Activated naive CD8-positive, alpha-beta T cell treated with anti-CD3 and anti-CD28 coated beads for 36 hours (primary cell): Measurements from ENCODE around the gene R3HDML. TPM values are rescaled to one million over a fixed set of nuclear protein-coding genes. Genes with fewer than 3 reads are reported as not detected.
"Not testable (repeated sequence)": the region's sequence is repeated elsewhere in the genome, so short reads cannot be mapped to it uniquely, and the experiment has no call there.

Experiments
- DNase-seq: peaks from one replicate; pipeline ENCODE4 v3.0.0; 2021
- H3K27ac Mint-ChIP-seq: one replicate; pipeline ENCODE4 v1.8.0; 2022; ENCODE audit warnings: mild to moderate bottlenecking, moderate library complexity, mixed read lengths
- H3K27me3 Mint-ChIP-seq: one replicate; pipeline ENCODE4 v1.8.0; 2022; ENCODE audit warnings: mild to moderate bottlenecking, mixed read lengths
- H3K36me3 Mint-ChIP-seq: one replicate; pipeline ENCODE4 v1.8.0; 2021; ENCODE audit warnings: mild to moderate bottlenecking, mixed read lengths
- H3K4me1 Mint-ChIP-seq: one replicate; pipeline ENCODE4 v1.8.0; 2021; ENCODE audit warnings: mixed read lengths
- H3K4me3 Mint-ChIP-seq: one replicate; pipeline ENCODE4 v1.8.0; 2022; ENCODE audit warnings: mild to moderate bottlenecking, moderate library complexity, mixed read lengths
- H3K9me3 Mint-ChIP-seq: one replicate; pipeline ENCODE4 v1.8.0; 2022; ENCODE audit warnings: mixed read lengths
- total RNA-seq, 2 experiments: library from RNA; stranded (reverse); gene quantifications; one replicate each; pipeline ENCODE4 v1.2.3, GENCODE V29; 2021

R3HDML gene
- total RNA-seq, 2 experiments from 2014 or later: not detected

GRCh38 chr20:44345147-44345546 lies 8.3 kb downstream of the R3HDML start:
- Mint-ChIP-seq H3K4me1 (no peaks in the 10 kb centered on the region), H3K27me3 (no peaks in the 10 kb centered on the region), H3K36me3 (no peaks in the 10 kb centered on the region), H3K9me3 (no peaks in the 10 kb centered on the region), H3K27ac (no peak overlapping the region), H3K4me3 (no peak overlapping the region)
- DNase-seq: no peak

GRCh38 chr20:44345941-44346340 lies 9.1 kb downstream of the R3HDML start:
- not testable (repeated sequence) for H3K4me1 Mint-ChIP-seq, H3K27me3 Mint-ChIP-seq, H3K4me3 Mint-ChIP-seq, DNase-seq, H3K36me3 Mint-ChIP-seq, H3K27ac Mint-ChIP-seq, H3K9me3 Mint-ChIP-seq

GRCh38 chr20:44348168-44348659 lies 11.4 kb downstream of the R3HDML start:
- no peak overlapping the region for H3K4me3 Mint-ChIP-seq
- no peaks in the 10 kb centered on the region for H3K4me1 Mint-ChIP-seq
- no peaks in the 10 kb centered on the region for H3K27me3 Mint-ChIP-seq
- H3K27ac Mint-ChIP-seq: no peak overlapping the region
- no peaks in the 10 kb centered on the region for H3K36me3 Mint-ChIP-seq
- H3K9me3 Mint-ChIP-seq: no peaks in the 10 kb centered on the region
- DNase-seq: no peak

- Mint-ChIP-seq H3K36me3 (no peaks in the 10 kb centered on the region), H3K4me1 (no peaks in the 10 kb centered on the region), H3K4me3 (no peak overlapping the region), H3K27ac (no peak overlapping the region), H3K9me3 (no peaks in the 10 kb centered on the region), H3K27me3 (no peaks in the 10 kb centered on the region)
- no peak for DNase-seq
Observed at GRCh38 chr20:44349349-44349748, 12.5 kb downstream of the R3HDML start.

- DNase-seq: no peak
- Mint-ChIP-seq H3K27ac (no peak overlapping the region), H3K4me1 (no peaks in the 10 kb centered on the region), H3K27me3 (no peaks in the 10 kb centered on the region), H3K4me3 (no peak overlapping the region), H3K9me3 (no peaks in the 10 kb centered on the region), H3K36me3 (no peaks in the 10 kb centered on the region)
Observed at GRCh38 chr20:44350567-44350966, 13.7 kb downstream of the R3HDML start.

GRCh38 chr20:44354979-44355497 lies 18.2 kb downstream of the R3HDML start:
- Mint-ChIP-seq H3K9me3 (no peaks in the 10 kb centered on the region), H3K27ac (no peak overlapping the region), H3K4me3 (no peak overlapping the region), H3K4me1 (no peaks in the 10 kb centered on the region), H3K36me3 (no peaks in the 10 kb centered on the region), H3K27me3 (no peaks in the 10 kb centered on the region)
- no peak for DNase-seq

GRCh38 chr20:44355498-44356352 lies 18.9 kb downstream of the R3HDML start, which contains the start of gene HNF4A:
Gene HNF4A, plus strand, starts transcription at chr20:44355699. Its CDS starts 106 bp downstream, at chr20:44355805.
- DNase-seq: no peak
- H3K36me3 Mint-ChIP-seq: no peaks in the 10 kb centered on the region
- H3K27me3 Mint-ChIP-seq: no peaks in the 10 kb centered on the region
- no peaks in the 10 kb centered on the region for H3K4me1 Mint-ChIP-seq
- H3K4me3 Mint-ChIP-seq: no peak within 1 kb of the TSS
- H3K27ac Mint-ChIP-seq: peak within 1 kb of the TSS; percentile 17
- H3K9me3 Mint-ChIP-seq: no peaks in the 10 kb centered on the region

GRCh38 chr20:44356353-44356723 lies 19.5 kb downstream of the R3HDML start:
- Mint-ChIP-seq H3K36me3 (no peaks in the 10 kb centered on the region), H3K4me1 (no peaks in the 10 kb centered on the region), H3K4me3 (no peak overlapping the region), H3K27ac (peak overlapping the region; percentile 17), H3K27me3 (no peaks in the 10 kb centered on the region), H3K9me3 (no peaks in the 10 kb centered on the region)
- DNase-seq: no peak

GRCh38 chr20:44357020-44357419 lies 20.2 kb downstream of the R3HDML start:
- Mint-ChIP-seq H3K36me3 (no peaks in the 10 kb centered on the region), H3K9me3 (no peaks in the 10 kb centered on the region), H3K4me3 (no peak overlapping the region), H3K27ac (no peak overlapping the region), H3K4me1 (no peaks in the 10 kb centered on the region), H3K27me3 (no peaks in the 10 kb centered on the region)
- DNase-seq: no peak

- no peak for DNase-seq
- H3K27ac Mint-ChIP-seq: no peak overlapping the region
- H3K4me1 Mint-ChIP-seq: no peaks in the 10 kb centered on the region
- no peak overlapping the region for H3K4me3 Mint-ChIP-seq
- no peaks in the 10 kb centered on the region for H3K36me3 Mint-ChIP-seq
- H3K27me3 Mint-ChIP-seq: no peaks in the 10 kb centered on the region
- no peaks in the 10 kb centered on the region for H3K9me3 Mint-ChIP-seq
Observed at GRCh38 chr20:44357555-44358125, 20.8 kb downstream of the R3HDML start.

- no peak for DNase-seq
- H3K27ac Mint-ChIP-seq: no peak overlapping the region
- H3K4me3 Mint-ChIP-seq: no peak overlapping the region
- no peaks in the 10 kb centered on the region for H3K27me3 Mint-ChIP-seq
- H3K4me1 Mint-ChIP-seq: no peaks in the 10 kb centered on the region
- H3K9me3 Mint-ChIP-seq: no peaks in the 10 kb centered on the region
- H3K36me3 Mint-ChIP-seq: no peaks in the 10 kb centered on the region
Observed at GRCh38 chr20:44358776-44359175, 21.9 kb downstream of the R3HDML start.

GRCh38 chr20:44360221-44360620 lies 23.4 kb downstream of the R3HDML start:
- Mint-ChIP-seq H3K27me3 (no peaks in the 10 kb centered on the region), H3K9me3 (no peaks in the 10 kb centered on the region), H3K4me1 (no peaks in the 10 kb centered on the region), H3K36me3 (no peaks in the 10 kb centered on the region), H3K4me3 (no peak overlapping the region), H3K27ac (no peak overlapping the region)
- DNase-seq: no peak

- Mint-ChIP-seq H3K4me3 (no peak overlapping the region), H3K27ac (no peak overlapping the region), H3K27me3 (no peaks in the 10 kb centered on the region), H3K4me1 (no peaks in the 10 kb centered on the region), H3K36me3 (no peaks in the 10 kb centered on the region), H3K9me3 (no peaks in the 10 kb centered on the region)
- no peak for DNase-seq
Observed at GRCh38 chr20:44361021-44361420, 24.2 kb downstream of the R3HDML start.

- Mint-ChIP-seq H3K9me3 (no peaks in the 10 kb centered on the region), H3K27me3 (no peaks in the 10 kb centered on the region), H3K36me3 (no peaks in the 10 kb centered on the region), H3K27ac (no peak overlapping the region), H3K4me3 (no peak overlapping the region), H3K4me1 (no peaks in the 10 kb centered on the region)
- DNase-seq: no peak
Observed at GRCh38 chr20:44362466-44362940, 25.7 kb downstream of the R3HDML start.

- DNase-seq: no peak
- no peak overlapping the region for H3K27ac Mint-ChIP-seq
- H3K9me3 Mint-ChIP-seq: no peaks in the 10 kb centered on the region
- no peaks in the 10 kb centered on the region for H3K4me1 Mint-ChIP-seq
- H3K27me3 Mint-ChIP-seq: no peaks in the 10 kb centered on the region
- no peak overlapping the region for H3K4me3 Mint-ChIP-seq
- no peaks in the 10 kb centered on the region for H3K36me3 Mint-ChIP-seq
Observed at GRCh38 chr20:44364068-44364467, 27.2 kb downstream of the R3HDML start.
